ENCODE results near the gene RGS12. TPM values are rescaled to one million over a fixed set of nuclear protein-coding genes. Genes with fewer than 3 reads are reported as not detected.

RGS12 gene
- total RNA-seq, 1 experiment from 2014 or later = 53.9 TPM

GRCh38 chr4:3329887-3330286 is 37.1 kb downstream of the RGS12 start:
- no peaks in the 10 kb centered on the region for H3K9me3 ChIP-seq (ENCODE audit: low read depth, low read length, poor library complexity, severe bottlenecking)
- POLR2A ChIA-PET (ENCODE audit: low non-redundant PET) = no interaction called here
- no peaks in the 10 kb centered on the region for H3K36me3 ChIP-seq (ENCODE audit: insufficient read depth, low read length, poor library complexity, severe bottlenecking)
- peaks cover 6% of the 10 kb centered on the region for H3K4me1 ChIP-seq (ENCODE audit: insufficient read depth, low read length, poor library complexity, severe bottlenecking)
- no peak for DNase-seq (ENCODE audit: low spot score)
- intact Hi-C loops (cut with micrococcal nuclease; ENCODE audit: unreplicated experiment) = no loop called here
- H3K4me3 ChIP-seq (ENCODE audit: low read depth, low read length, poor library complexity, severe bottlenecking) = no peak overlapping the region
- BruUV-seq (replicated peaks) = no TSS peak
- no peak overlapping the region for H3K27ac ChIP-seq (ENCODE audit: low read depth, low read length, poor library complexity, severe bottlenecking)
- CTCF ChIA-PET = no interaction called here
- no peaks in the 10 kb centered on the region for H3K27me3 ChIP-seq (replicated peaks; ENCODE audit: insufficient read depth, low read depth, low read length, poor library complexity)
- no peak for TF ChIP-seq EZH2 (IDR thresholded peaks at IDR 0.05; ENCODE audit: borderline replicate concordance, low read depth, low read length, poor library complexity, severe bottlenecking)
- no peak for TF ChIP-seq CTCF (conservative IDR thresholded peaks at IDR 0.05; ENCODE audit: low read depth, low read length)

GRCh38 chr4:3330707-3331106 is 37.9 kb downstream of the RGS12 start:
- H3K27me3 ChIP-seq (replicated peaks; ENCODE audit: insufficient read depth, low read depth, low read length, poor library complexity) = no peaks in the 10 kb centered on the region
- H3K4me1 ChIP-seq (ENCODE audit: insufficient read depth, low read length, poor library complexity, severe bottlenecking) = peaks cover 10% of the 10 kb centered on the region
- H3K27ac ChIP-seq (ENCODE audit: low read depth, low read length, poor library complexity, severe bottlenecking) = no peak overlapping the region
- ChIA-PET POLR2A (ENCODE audit: low non-redundant PET) (no interaction called here), CTCF (no interaction called here)
- no peaks in the 10 kb centered on the region for H3K36me3 ChIP-seq (ENCODE audit: insufficient read depth, low read length, poor library complexity, severe bottlenecking)
- DNase-seq (ENCODE audit: low spot score) = no peak
- TF ChIP-seq EZH2 (IDR thresholded peaks at IDR 0.05; ENCODE audit: borderline replicate concordance, low read depth, low read length, poor library complexity, severe bottlenecking) = no peak
- TF ChIP-seq CTCF (conservative IDR thresholded peaks at IDR 0.05; ENCODE audit: low read depth, low read length) = no peak
- intact Hi-C loops (cut with micrococcal nuclease; ENCODE audit: unreplicated experiment) = no loop called here
- no peaks in the 10 kb centered on the region for H3K9me3 ChIP-seq (ENCODE audit: low read depth, low read length, poor library complexity, severe bottlenecking)
- H3K4me3 ChIP-seq (ENCODE audit: low read depth, low read length, poor library complexity, severe bottlenecking) = no peak overlapping the region
- no TSS peak for BruUV-seq (replicated peaks)

- TF ChIP-seq CTCF (conservative IDR thresholded peaks at IDR 0.05; ENCODE audit: low read depth, low read length) (no peak), EZH2 (IDR thresholded peaks at IDR 0.05; ENCODE audit: borderline replicate concordance, low read depth, low read length, poor library complexity, severe bottlenecking) (no peak)
Measured at GRCh38 chr4:3331511-3332394, 38.9 kb downstream of the RGS12 start.

More at GRCh38 chr4:3331511-3332394, 38.9 kb downstream of the RGS12 start:
- no TSS peak for BruUV-seq (replicated peaks)
- H3K4me1 ChIP-seq (ENCODE audit: insufficient read depth, low read length, poor library complexity, severe bottlenecking) = peaks cover 16% of the 10 kb centered on the region
- CTCF ChIA-PET = no interaction called here
- intact Hi-C loops (cut with micrococcal nuclease; ENCODE audit: unreplicated experiment) = no loop called here
- H3K36me3 ChIP-seq (ENCODE audit: insufficient read depth, low read length, poor library complexity, severe bottlenecking) = no peaks in the 10 kb centered on the region
- H3K27me3 ChIP-seq (replicated peaks; ENCODE audit: insufficient read depth, low read depth, low read length, poor library complexity) = no peaks in the 10 kb centered on the region
- DNase-seq (ENCODE audit: low spot score) = no peak
- no peak overlapping the region for H3K27ac ChIP-seq (ENCODE audit: low read depth, low read length, poor library complexity, severe bottlenecking)
- POLR2A ChIA-PET (ENCODE audit: low non-redundant PET) = no interaction called here
- no peak overlapping the region for H3K4me3 ChIP-seq (ENCODE audit: low read depth, low read length, poor library complexity, severe bottlenecking)
- no peaks in the 10 kb centered on the region for H3K9me3 ChIP-seq (ENCODE audit: low read depth, low read length, poor library complexity, severe bottlenecking)

Data from A673 (cell line).